Cardiac fibroblast (primary cell): ENCODE measurements around the gene SLC22A31.

Experiments
- DNase-seq, 2 donors: peaks; one replicate each; pipeline versions ENCODE4 v3.0.0 to v3.0.0-alpha.2; 2010; ENCODE audit warnings: low read depth in 2 of 2
- H3K4me3 ChIP-seq, 2 donors: replicated peaks in 1 of 2; 1 replicate in 1 of 2; 2 replicates in 1 of 2; pipeline ENCODE4 v1.5.1; 2011; ENCODE audit warnings: low read depth in 2 of 2, low read length in 2 of 2, mild to moderate bottlenecking in 2 of 2, moderate library complexity in 1 of 2
- CTCF ChIP-seq: IDR thresholded peaks from one replicate; pipeline ENCODE4 v1.5.1; 2011; ENCODE audit warnings: low read depth, mild to moderate bottlenecking, low read length, inconsistent platforms

The SLC22A31 gene

GRCh38 chr16:89155184-89155679 lies 45.1 kb downstream of the SLC22A31 start:
- DNase-seq: peak; percentile 74 to 93
- no peak for TF ChIP-seq CTCF
- H3K4me3 ChIP-seq: no peak overlapping the region

GRCh38 chr16:89154390-89155183 lies 45.8 kb downstream of the SLC22A31 start:
- TF ChIP-seq CTCF: no peak
- H3K4me3 ChIP-seq: no peak overlapping the region
- peak in 1 of 2 donors; percentile 2 for DNase-seq

- DNase-seq: no peak
- TF ChIP-seq CTCF: no peak
- H3K4me3 ChIP-seq: no peak overlapping the region
Observed at GRCh38 chr16:89153848-89154271, 46.5 kb downstream of the SLC22A31 start.

GRCh38 chr16:89152831-89153700 lies 47.3 kb downstream of the SLC22A31 start:
- H3K4me3 ChIP-seq: no peak overlapping the region
- DNase-seq: no peak
- TF ChIP-seq CTCF: no peak

GRCh38 chr16:89150981-89151380 lies 49.4 kb downstream of the SLC22A31 start:
- TF ChIP-seq CTCF: no peak
- no peak for DNase-seq
- no peak overlapping the region for H3K4me3 ChIP-seq

GRCh38 chr16:89150090-89150835 lies 50.1 kb downstream of the SLC22A31 start:
- H3K4me3 ChIP-seq: no peak overlapping the region
- TF ChIP-seq CTCF: no peak
- DNase-seq: no peak
